Stomach (tissue), 4 donors: ENCODE results near the gene MAST3.

ENCODE experiments used
- CTCF ChIP-seq, 7 experiments: fragments of 450-650 bp in 4 of 7; fragments of 200-600 bp in 3 of 7; sonication (generic) in 3 of 7; IDR thresholded peaks; one replicate each; pipeline ENCODE4 v1.5.1; 2016 to 2019; ENCODE audit warnings: antibody characterized with exemption in 7 of 7, control low read depth in 2 of 7, mild to moderate bottlenecking in 1 of 7
- POLR2A ChIP-seq, 4 donors: fragments of 450-650 bp; IDR thresholded peaks; one replicate each; pipeline ENCODE4 v1.6.1; 2016; ENCODE audit warnings: antibody characterized with exemption in 4 of 4, control low read depth in 2 of 4, mild to moderate bottlenecking in 1 of 4, moderate library complexity in 1 of 4
- POLR2AphosphoS5 ChIP-seq, 3 donors: sonication (generic); formaldehyde crosslinking; IDR thresholded peaks; one replicate each; pipeline ENCODE4 v1.6.1; 2016; ENCODE audit warnings: antibody characterized with exemption in 3 of 3

- TF ChIP-seq CTCF (IDR thresholded peaks at IDR 0.05): no peak
- no peak for TF ChIP-seq POLR2A (IDR thresholded peaks at IDR 0.05)
- no peak for TF ChIP-seq POLR2AphosphoS5 (IDR thresholded peaks at IDR 0.05)
These were observed 20.9 kb downstream of the MAST3 start for GRCh38 chr19:18118420-18119012.
